ENCODE measurements around the gene ACADVL.
"Not testable (repeated sequence)": the region's sequence is repeated elsewhere in the genome, so short reads cannot be mapped to it uniquely, and the experiment has no call there.

The ACADVL gene

DNA sequence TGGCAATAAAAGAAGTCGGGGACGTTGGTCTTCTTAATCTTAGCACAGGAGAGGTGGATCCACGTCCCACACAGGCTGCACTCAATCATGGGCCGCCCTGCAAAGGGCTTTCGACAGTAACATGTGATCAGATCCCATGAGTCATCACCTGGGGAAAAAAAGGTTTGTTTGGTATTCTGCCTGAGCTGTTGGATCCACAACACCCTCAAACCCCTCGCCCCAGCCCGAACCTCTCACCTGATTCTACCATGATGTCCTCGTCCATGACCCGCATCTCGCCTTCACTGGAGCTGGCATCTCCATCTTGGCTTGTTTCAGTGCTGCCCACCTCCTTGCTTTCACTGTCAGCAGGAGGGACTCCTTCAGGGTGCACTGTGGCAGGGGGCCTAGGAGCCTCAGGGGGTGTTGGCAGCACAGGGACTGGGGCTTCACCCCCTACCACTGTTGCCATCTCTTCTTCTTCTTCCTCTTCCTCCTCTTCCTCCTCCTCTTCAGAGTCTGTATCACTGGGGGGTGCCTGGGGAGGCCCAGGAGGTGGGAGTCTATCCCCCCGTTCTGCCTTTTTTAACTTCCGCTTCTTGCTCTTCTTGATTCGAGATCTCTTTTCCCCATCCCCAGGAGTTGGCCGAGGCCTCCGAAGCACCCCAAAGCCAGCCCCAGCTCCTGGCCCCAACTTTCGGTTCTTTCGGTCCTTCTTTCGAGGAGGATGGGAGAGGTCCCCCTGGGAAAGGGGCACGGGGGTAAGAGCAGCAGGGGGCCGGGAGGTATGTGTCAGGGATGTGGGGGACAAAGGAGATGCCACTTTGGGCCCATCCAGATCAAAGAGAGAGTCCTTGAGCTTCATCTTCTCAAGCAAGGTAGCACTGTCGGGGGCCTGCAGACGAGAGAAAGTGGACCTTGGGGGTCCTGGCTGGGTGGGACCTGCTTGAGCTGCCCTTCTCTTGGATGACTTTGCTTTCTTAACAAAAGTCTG, 16.2 kb downstream of the ACADVL start:
- DNase-seq (ENCODE audit: low spot score): no peak

DNA sequence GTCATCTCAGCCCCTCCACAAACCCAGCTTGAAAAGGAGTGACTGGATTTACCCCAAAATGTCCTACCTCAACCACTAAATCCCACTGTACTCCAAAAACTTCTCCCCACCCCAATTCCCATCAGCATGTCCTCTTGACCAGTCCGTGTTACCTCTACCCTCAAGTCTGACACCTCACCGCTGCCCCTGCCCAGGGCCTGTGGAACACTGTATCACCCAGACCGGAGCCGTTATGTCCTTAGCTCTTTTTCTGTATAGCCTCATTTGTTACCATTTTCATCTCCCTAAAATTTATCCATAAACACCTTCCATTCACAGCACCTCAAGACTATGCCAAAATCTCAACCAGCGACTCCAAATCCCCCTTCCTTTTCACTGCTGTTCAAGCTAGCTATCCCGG, 17.1 kb downstream of the ACADVL start:
- no peak for DNase-seq (ENCODE audit: low spot score)

DNA sequence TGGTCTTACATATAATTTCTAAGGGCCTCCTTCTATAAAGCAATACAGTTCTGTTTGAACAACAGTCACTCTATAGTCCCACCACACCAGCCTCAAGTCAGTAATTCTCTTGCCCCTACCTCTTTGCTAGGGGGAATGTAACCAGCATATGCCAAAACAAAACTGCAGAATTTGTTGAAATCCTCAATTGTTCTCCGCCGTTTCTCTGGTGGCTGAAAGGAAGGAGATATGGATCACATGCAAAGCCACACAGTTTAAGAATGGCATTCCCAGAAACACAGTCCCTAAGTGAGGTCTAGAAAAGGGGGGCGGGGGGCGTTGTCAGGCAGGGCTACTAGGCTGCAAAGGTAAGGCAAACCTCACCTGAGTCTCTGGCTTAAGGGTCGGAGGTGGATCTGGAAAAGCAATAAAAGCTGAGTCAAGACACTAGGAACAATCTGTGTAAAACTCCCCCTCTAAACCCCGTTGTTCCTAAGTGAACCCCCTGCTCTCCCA, 17.6 kb downstream of the ACADVL start:
- no peak for DNase-seq (ENCODE audit: low spot score)

DNA sequence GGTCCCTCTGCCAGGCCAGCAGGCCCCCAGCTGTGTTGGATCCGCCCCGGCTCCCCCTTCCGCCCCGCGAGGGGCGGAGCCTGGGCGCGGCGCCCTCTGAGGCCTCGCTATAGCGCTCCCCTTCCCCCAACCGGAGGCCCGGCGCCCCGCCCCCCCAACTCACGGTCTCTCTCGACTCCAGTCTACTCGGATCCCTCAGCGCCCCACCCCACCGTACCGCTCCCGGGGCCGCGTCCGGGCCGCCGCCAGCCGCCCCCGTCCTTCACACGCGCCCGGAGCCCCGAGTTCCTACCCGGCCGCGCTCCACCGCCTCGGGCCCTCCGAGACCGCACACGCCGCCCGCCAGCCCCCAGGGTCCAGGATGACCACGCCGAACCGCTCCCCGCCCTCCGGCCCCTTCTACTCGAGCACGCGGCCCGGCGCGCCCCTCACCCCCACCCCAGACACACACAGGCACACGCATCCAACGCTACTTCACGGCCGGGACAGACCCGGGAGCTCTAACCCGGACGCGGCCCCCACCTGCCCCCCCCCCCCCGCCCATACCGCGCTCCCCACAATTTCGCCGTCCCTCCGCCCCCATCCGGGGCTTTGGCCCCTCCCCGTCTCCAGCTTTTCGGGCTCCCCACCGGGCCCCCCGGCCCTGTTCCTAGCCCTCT, 18.2 kb downstream of the ACADVL start:
- peak; percentile 77 for DNase-seq (ENCODE audit: low spot score)

DNA sequence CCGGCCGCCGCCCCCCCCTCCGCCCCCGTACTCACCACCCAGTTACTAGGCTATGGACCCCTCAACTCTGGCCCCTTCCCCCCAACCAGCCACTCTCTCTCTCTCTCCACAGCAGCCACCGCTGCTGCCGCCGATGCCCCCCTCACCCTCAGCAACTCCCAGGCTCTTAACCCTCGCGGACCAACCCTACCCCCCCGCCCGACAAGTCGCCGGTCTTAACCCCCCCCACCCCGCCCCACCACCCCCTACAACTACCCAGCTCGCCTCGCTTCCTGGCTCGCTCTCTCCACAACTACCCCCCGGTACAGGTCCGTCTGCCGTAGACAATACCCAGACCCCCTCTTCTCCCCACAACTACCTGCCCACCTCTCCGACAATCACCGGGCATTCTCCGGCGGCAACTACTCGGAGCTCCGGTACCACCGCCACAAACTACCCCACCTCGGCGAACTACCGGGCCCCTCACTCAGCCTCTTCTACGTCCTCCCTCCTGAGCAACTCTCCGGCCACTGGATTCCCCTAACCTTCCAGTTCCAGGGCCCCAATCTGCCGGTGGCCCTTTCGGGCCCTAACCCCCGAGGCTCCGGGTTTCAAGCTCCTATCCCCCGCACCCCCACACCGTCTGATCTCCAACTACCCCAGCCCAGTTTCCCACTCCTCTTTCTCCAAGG, 18.8 kb downstream of the ACADVL start:
- DNase-seq (ENCODE audit: low spot score): no peak

DNA sequence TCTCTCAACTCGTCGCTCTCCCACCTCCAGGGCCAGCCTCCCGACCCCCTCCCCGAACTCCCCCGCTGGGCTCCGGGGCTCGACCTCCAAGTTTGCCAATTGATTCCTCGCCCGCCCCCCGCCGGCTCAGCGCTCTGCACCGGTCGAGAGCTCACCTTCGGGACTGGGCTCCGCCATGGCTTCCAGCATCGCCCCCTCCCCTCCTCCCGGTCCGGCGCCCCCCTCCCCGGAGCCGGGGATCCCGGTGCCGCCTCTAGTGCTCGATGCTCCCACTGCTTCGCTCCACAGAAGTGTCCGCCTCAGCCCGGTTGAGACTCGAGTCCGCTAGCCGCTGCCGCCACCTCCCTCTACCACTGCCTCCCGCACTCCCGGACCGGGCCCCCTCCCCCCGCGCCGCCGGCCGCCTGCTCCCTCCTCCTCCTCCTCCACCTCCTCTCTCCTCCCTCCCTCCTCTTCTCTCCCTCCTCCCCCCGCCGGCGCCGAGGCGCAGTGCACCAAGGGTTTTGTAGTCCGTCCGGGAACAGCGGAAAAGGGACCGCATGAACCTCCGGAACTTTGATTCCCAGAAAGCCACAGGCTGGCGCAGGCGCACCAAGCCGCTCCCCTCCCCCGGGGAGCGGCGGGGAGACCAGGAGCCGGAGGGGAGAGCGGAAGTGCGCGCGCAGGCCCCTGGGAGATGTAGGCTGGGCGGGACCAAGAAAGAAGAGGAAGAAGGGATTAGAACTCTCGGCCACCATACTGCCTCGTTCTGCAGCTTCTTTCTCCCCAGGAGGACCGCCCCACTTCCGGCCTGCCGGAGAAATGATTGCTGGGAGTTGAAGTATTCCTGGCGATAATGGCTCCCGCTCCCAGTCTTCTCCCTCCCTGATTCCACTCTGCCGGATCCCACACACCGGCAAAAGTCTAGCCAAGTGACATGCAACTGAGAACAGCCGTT, 19.6 kb downstream of the ACADVL start, which contains the start of gene PHF23:
PHF23 (minus strand) TSS at position 367 of the 937 bp plus-strand sequence; CDS start at position 189, 178 bp downstream.
- peak; percentile 99 for DNase-seq (ENCODE audit: low spot score)

DNA sequence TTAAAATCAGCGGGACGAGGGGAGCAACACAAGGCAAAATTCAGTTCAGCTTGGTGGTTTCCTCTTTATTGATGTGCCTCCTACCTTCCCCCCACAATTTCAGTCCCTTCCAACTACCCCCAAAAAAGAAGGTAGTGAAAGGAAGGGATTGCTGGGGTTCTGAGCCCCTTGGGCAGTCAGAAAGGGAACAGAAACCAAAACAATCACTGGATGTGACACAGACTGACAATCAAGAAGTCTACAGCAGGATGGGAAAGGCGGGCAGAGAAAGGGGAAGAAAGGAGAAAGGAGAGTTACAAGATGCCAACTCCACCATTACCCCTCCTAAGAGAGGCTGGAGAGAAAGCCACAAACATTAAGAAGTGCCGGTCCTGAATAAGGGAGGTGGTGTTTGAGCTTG, 20.6 kb downstream of the ACADVL start:
- DNase-seq (ENCODE audit: low spot score): no peak

DNA sequence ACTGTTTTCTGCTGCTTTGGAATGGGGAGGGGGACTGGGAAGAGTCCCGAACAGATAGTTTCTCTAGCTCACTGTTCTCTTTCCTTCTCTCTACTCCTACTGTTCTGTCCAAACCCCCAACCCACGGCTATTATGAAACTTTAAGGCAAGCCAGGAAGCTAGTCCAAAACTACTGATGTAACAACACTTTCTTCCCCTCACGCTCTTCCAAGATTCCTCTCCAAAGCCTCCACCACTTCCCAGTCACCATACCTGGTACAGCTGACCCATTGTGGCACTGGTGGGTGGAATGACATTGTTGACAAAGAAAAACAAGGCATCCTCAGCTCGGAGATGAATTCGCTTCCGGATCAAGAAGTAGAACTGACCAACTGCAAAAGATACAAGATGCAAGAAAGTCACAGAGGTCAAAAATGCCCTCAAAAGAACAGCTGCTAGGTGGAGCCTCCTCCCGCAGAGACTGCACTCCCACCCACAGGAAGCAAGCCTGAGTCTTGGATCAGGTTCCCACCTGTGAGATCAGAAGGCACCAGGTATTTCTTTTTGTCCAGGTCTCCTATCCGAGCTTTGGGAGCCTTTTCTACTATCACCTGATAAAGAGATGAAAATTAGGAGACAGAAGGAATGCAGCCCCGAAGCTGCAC, 21.5 kb downstream of the ACADVL start:
- DNase-seq (ENCODE audit: low spot score): no peak

DNA sequence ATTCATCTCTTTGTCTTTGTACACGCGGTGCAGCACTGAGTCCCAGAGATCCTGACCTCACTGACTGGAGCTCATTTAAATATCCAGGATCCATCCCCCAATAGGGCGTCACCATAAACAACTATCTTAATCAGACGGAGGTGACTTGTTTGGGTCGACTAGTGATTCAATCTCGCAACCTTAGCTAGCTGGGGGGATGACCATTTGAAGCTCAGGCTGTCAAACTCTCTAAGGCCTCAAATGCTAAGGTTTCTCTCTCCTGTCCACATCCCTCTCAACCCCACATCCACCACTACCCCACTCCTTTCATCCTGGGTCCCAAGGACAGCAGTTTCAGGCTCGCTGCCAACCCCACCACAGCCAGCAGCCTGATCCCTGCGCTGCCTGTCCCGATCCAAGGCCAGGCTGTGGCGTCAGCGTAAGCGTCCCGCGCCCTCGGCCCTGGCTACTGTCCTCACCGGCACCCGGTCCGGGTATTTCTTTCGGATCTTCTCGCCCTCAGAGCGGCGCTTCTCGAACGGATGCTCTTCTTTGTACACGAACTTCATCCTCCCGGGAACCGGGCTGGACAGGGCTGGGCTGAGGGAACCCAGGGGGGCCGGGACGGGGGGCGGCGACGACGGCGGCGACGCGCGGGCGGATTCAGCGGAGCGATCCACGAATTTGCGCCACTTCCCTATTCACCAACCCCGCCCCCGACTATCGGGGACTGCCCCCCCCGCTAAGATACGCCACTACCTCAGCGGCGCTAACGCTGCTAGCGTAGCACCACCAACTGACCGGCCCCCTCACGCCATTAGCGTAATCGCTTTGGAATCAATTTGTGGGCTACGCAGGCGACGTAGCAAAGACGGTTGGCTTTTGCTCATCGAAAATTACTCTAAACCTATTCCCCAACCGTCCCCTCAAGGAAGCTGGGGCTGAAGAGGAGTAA, 22.3 kb downstream of the ACADVL start, which contains the start of gene GABARAP:
GABARAP (minus strand) TSS at position 667 of the 934 bp plus-strand sequence; CDS start at position 548, 119 bp downstream.
- peak; percentile 87 for DNase-seq (ENCODE audit: low spot score)

DNA sequence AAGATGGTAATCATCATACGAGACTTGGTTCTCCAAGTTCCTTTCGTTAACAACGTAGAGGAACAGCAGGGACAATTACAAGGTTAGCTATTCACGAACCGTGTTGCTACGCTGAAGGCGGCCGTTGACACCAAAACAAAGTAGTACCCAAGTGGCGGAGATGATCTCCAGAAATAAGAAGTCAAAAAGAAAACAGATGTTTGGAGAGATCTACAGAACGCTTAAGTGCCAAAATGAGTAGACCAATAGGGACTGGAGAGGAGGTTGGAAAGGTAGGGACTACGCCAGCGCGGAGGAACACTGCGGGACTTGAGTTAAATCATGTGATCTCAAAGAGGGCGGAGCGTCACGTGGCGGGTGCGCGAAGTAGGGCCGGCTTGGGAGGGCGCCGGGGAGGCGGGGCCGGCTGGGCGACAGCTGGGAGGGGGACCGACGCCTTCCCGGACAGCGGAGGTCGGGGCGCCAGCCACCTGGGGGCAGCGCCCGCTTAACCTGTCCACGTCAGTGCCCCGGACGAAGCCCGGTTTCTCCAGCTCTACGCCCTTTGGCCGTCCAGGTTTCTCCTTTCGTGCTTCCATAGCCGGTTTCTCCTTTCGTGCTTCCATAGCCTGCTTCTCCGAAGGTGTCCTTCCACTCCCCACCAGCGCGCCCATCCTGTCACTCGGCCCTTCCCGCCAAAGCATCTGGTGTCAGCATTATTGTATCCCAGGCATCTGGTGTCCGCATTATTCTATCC, 23.1 kb downstream of the ACADVL start:
- peak; percentile 91 for DNase-seq (ENCODE audit: low spot score)

DNA sequence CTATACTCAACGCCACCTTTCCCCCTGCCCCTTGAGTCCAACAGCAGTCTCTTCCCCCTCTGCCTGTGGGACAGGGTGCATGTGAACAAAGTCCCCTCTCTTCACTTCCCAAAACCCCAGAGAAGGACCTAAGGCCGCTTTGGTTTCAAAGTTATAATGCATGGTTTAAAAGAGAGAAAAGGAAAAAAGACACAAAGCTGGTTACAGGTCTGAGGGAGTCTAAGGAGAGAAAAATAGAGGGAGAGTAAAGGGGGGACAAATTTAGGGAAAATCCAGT, 23.7 kb downstream of the ACADVL start:
- no peak for DNase-seq (ENCODE audit: low spot score)

DNA sequence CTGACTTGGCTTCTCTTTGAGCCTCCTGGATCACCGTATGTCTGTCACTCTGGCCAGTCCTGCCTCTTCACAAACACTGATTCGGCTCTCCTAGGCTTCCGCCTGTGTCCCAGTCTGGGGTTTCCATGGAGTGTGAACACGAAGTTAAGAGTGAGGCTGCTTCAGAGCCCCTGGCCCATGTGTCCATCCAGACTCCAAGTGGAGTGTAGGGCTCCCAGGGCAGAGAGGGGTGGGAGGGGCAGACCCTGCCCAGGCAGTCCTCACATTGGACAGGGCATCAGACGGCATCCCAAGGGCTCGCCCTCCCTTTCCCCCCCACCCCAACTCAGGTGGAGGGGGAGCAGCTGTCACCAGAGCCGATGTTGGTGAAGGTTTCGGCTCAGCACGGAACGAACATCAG, 24.1 kb downstream of the ACADVL start:
- DNase-seq (ENCODE audit: low spot score): not testable (repeated sequence)

DNA sequence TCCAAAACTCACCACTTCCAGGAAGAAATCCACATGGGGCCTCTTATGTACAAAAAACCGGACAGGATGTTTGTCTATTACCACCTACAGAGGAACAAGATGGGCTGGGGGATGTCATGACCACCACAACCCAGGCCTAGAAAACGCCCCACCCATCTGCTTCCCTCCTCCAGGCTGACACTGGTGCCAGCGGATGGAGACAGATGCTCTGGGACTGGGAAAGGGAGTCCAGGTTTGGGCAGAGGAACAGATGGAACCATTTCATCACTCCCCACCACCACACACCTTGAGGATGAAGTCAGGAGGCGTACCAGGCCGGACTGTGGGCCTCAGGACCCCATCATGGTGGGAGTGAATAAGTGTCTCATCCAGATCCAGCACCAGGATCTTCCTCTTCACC, 27.0 kb downstream of the ACADVL start:
- DNase-seq (ENCODE audit: low spot score): no peak

DNA sequence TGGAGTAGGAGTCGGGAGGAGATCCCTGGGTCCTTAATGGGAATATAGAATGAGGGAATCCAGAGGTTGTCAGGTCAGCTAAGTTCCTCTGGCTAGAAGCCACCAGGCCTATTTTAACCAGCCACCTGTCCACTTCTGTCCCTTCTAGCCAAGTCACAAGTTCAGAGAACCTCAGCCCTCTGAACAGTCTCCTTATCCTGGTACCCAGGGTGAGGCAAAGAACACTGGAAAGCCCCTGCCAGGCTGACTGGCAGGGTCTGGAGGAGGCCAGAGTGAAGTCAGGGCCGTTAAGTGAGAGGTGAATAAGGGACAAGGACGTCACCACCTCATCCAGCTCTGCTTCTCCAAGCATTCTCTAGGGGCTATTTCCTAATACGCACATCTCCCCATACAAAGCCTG, 29.1 kb downstream of the ACADVL start:
- DNase-seq (ENCODE audit: low spot score): no peak

DNA sequence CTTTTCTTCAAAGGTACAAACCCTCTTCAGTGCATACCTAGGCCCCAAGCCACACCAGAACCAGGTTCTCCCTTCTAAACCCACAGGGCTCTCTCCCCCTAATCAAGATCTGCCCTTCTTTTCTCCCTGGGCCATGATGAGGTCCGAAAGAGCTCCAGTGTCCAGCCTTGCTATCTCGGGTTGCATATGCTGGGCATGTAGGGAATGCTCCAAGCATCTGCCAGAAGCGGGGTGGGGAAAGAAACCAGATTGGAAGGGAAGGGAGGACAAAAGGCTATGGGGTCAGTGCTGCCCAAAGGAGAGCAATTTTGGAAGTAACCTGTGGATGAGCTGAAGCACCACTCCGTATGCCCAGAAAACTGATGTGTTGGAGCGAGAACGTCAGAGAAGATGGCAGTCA, 29.5 kb downstream of the ACADVL start:
- no peak for DNase-seq (ENCODE audit: low spot score)

DNA sequence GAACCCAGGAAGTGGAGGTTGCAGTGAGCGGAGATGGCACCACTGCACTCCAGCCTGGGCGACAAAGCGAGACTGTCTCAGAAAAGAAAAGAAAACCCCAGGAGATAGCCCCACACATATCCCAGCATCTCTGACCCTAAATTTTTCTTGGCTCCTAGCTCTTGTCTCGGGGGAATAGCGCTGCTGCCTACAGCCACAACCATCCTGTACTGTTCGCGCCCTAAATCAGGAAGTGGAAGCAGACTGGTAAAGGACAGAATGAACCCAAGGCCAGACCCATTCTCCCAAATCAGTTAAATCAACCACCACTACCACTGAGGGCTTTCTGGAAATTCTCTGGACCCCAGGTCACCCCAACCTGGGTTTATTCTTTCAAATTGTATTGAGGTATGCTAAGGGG, 30.1 kb downstream of the ACADVL start:
- DNase-seq (ENCODE audit: low spot score): no peak

DNA sequence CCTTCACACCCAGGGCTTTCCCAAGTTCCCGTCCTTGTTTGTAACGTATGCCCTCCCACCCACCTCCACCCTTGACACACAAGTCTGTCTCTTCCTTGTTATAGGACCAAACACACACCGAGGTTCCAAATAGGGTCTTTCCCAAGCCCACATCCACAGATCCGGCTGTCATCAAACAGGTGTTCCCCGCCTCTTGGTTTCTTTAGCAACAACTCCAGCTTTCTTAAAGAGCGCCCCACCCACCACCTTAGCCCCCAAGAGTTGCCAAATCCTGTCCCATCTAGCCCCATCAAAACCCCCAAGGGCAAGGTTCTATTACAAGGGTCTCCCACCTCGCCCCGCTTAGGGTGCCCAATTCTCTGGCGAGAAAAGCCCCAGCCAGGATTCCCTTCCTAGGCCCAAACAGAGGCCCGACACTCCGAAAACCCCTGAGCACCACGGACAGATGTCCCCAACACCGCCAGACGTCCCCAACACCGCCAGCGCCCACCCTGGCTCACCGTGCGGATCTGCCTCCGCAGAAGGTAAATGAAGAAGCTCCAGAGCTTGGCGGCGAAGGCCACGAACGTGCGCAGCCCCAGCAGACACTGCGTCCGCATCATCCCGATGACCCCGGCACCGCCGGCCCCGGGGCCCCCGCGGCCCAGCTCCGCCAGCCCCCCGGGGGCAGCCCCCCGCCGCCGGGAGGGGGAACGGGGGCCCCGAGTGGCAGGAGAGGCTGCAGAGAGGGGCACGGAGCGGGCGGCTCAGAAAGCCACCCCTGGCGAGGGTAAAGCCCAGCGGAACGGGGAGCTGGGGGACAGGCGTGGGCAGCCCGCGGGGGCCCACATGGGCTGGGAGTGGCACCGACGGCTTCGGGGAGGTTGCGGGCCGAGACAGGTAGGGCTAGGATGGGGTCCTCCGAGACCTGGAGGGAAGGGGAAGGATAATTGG, 31.2 kb downstream of the ACADVL start:
- DNase-seq (ENCODE audit: low spot score): no peak

DNA sequence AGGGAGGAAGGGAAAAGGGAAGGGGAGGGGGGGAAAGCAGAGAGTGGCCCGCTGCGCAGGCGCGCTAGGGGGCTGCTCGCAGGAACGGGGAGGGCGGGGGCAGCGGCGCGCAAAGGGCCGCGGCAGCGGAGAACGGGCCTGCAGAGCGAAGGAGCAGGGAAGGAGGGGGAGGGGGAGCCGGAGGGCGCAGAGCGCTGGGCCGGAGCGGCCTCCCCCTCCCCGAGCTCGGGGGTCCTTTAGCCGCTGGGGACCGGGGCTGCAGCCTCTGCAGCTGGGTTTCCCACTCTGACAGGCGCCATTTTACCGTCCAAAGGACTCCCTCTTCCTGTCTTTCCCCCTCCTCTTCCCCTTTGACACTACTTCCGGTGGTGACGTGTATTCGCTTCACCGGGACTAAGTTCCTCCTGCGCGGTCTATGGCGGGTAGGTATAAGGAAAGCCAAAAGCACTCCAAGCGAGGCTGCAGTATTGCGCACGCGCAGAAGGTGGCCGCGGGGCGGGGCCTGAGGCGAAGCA, 32.0 kb downstream of the ACADVL start, which contains the start of gene CTDNEP1:
CTDNEP1 (minus strand) TSS at position 74 of the 515 bp plus-strand sequence. CDS start 438 bp downstream, outside the sequence.
- DNase-seq (ENCODE audit: low spot score): peak; percentile 96
